ENCODE results near the gene FOXL2. TPM values are rescaled to one million over a fixed set of nuclear protein-coding genes. Genes with fewer than 3 reads are reported as not detected.

FOXL2 gene
- total RNA-seq, 1 experiment from 2014 or later: 0.22 TPM

DNA sequence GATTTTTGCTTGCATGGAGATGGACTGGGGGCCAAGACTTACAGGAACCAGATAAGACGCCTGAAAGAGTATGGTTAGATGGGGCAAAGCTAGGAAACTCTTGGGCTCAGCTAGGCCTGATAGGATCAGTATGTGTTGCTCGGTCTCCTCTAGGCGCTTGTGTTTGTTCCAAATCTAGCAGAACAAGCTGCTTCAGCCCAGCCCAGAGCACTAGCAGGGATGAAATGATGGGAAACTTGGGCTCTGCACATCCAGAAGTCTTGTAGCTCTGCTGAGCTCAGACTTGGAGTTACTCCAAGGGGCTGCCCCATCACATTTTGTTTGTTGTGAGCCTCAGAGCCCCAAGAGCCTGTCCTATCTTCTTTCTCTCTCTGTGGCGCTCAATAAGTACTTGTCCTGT, 34.7 kb downstream of the FOXL2 start:
- Histone ChIP-seq H3T11ph (ENCODE audit: low read length) (no peak overlapping the region), H4K20me1 (ENCODE audit: control insufficient read depth, insufficient read depth, insufficient read length) (no peaks in the 10 kb centered on the region), H2AFZ (ENCODE audit: low read length) (no peak overlapping the region), H3K4me2 (ENCODE audit: insufficient read depth, insufficient read length, low read length) (no peak overlapping the region), H3K9ac (ENCODE audit: extremely low read depth, insufficient read length, low read length) (no peak overlapping the region), H3K9me3 (ENCODE audit: control insufficient read depth, low read depth, low read length) (no peaks in the 10 kb centered on the region), H3K4me1 (ENCODE audit: insufficient read depth, low read length) (no peaks in the 10 kb centered on the region; the same call in 1 of the 2 replicates), H3K79me2 (ENCODE audit: insufficient read depth, low read length) (no peaks in the 10 kb centered on the region), H2BK5ac (ENCODE audit: insufficient read length, low read length) (no peak overlapping the region), H3K27me3 (ENCODE audit: insufficient read depth, low read length) (no peaks in the 10 kb centered on the region), H3K18ac (ENCODE audit: insufficient read length, low read depth, low read length) (no peak overlapping the region), H3K23ac (ENCODE audit: insufficient read length, low read depth, low read length) (no peak overlapping the region), H4K8ac (replicated peaks; ENCODE audit: insufficient read length, low read depth, low read length) (no peak overlapping the region), H3K4ac (ENCODE audit: low read depth, low read length) (no peak overlapping the region), H3K14ac (ENCODE audit: insufficient read depth, low read length) (no peak overlapping the region), H2BK120ac (ENCODE audit: low read depth, low read length, poor library complexity, severe bottlenecking) (no peak overlapping the region), H3K27ac (ENCODE audit: insufficient read length, low read depth, low read length) (no peak overlapping the region), H2AK5ac (ENCODE audit: insufficient read length, low read length) (no peak overlapping the region), H3K23me2 (ENCODE audit: insufficient read length, low read depth, low read length, poor library complexity, severe bottlenecking) (peaks cover 5% of the 10 kb centered on the region), H2BK12ac (ENCODE audit: insufficient read length, low read depth, low read length) (no peak overlapping the region), H4K5ac (ENCODE audit: insufficient read length, low read depth, low read length) (no peak overlapping the region), H2BK15ac (ENCODE audit: low read depth, low read length) (no peak overlapping the region), H3K79me1 (ENCODE audit: insufficient read depth, low read depth, low read length, poor library complexity, severe bottlenecking) (no peaks in the 10 kb centered on the region), H2BK20ac (ENCODE audit: low read depth, low read length, poor library complexity, severe bottlenecking) (no peak overlapping the region), H3K56ac (ENCODE audit: insufficient read length, low read depth, low read length) (no peak overlapping the region), H4K91ac (ENCODE audit: insufficient read length, low read depth, low read length) (no peak overlapping the region)
- H3K4me3 Mint-ChIP-seq: no peak overlapping the region
- peaks cover 35% of the 10 kb centered on the region for H3K27me3 Mint-ChIP-seq (ENCODE audit: low read depth)
- WGBS (ENCODE audit: extremely low coverage, insufficient read length, low lambda C conversion rate): no CpG with 5 or more reads among the region's 4 CpGs
- TF ChIP-seq CTCF (conservative IDR thresholded peaks at IDR 0.05): no peak
- H3K27ac Mint-ChIP-seq: no peak overlapping the region
- peaks cover 6% of the 10 kb centered on the region in 2 experiments; a peak in 3 of 4 replicates for H3K4me1 Mint-ChIP-seq
- no peak for DNase-seq
- H3K9me3 Mint-ChIP-seq: no peaks in the 10 kb centered on the region
- no peaks in the 10 kb centered on the region for H3K36me3 Mint-ChIP-seq (ENCODE audit: insufficient read depth in 1 of 3, low read depth in 3 of 3)

Data from H9 (cell line).